Erythroblast (primary cell): ENCODE data around the gene SETD7.

Source experiments
- DNase-seq, 2 experiments: peaks; one replicate each; lab custom pipeline; 2025; lab: John Stamatoyannopoulos, UW
- GATA1 ChIP-seq: IDR thresholded peaks from 2 replicates; pipeline ENCODE4 v1.6.1; 2011; ENCODE audit warnings: low read depth, mild to moderate bottlenecking, control low read depth, low read length, moderate library complexity
- POLR2A ChIP-seq: IDR thresholded peaks from 2 replicates; pipeline ENCODE4 v1.6.1; 2011; ENCODE audit warnings: mild to moderate bottlenecking, low read length

Gene SETD7

GRCh38 chr4:139547979-139548378 lies 8.0 kb downstream of the SETD7 start:
- no peak for DNase-seq
- TF ChIP-seq GATA1 (no peak), POLR2A (no peak)

DNA sequence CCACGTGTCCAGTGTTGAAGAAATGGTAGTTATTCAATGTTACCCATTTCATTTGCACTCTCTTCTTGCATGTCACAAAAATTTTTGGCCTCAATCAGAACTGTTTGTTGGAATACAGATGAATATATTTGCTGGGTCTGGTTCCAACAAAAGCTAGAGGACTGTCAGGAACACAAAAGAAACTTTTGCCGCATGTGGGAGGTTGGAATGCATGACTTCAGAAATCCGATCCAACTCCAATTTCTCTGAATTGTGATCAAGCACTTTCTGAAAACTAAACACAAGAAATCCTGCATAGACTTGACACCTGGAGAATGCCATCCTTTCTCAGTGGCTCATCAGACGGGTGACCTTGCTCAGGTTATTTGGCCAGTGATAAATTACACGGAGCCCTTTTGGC lies 15.4 kb downstream of the SETD7 start:
- TF ChIP-seq GATA1 (no peak), POLR2A (no peak)
- no peak for DNase-seq

DNA sequence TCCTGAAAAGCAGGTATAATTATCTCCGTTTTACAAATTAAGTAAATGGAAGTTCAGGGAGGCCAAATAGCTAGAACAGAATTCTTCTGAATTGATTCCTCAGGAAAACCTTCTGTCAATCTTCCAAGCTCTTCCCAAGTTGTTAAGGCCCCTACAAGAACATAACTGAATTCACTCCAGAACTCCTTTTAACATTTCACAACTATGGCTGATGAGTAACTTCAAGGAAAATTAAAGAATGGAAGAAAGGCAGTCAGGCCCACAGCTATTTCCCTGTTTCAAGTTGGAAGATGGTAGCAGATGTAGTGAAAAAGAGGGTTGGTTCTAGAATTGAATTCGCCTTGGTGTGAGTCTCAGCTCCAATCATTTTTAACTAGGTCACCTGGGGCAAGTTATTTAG lies 15.9 kb downstream of the SETD7 start:
- no peak for DNase-seq

GRCh38 chr4:139537292-139537691 lies 18.7 kb downstream of the SETD7 start:
- TF ChIP-seq GATA1 = no peak
- no peak for TF ChIP-seq POLR2A
- DNase-seq = no peak

More for the DNA sequence above, 15.9 kb downstream of the SETD7 start:
- TF ChIP-seq GATA1 (no peak), POLR2A (no peak)

DNA sequence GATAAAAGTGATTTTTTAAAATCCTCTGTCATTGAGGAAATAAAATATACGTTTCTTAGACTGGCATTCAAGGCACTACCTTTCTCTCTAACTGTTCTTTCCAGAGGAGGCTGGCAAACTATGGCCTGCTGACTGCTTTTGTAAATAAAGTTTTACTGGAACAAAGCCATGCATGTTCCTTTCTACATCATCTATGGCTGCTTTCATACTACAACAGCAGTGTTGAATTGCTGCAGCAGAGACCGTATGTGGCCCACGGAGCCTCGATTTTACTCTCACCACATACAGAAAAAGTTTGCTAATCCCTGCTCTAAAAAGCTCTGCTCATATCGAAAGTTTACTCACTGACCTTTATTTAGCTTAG lies 20.2 kb downstream of the SETD7 start:
- TF ChIP-seq POLR2A = no peak
- TF ChIP-seq GATA1 = no peak
- DNase-seq = no peak

GRCh38 chr4:139535228-139535870 lies 20.7 kb downstream of the SETD7 start:
- no peak for DNase-seq

DNA sequence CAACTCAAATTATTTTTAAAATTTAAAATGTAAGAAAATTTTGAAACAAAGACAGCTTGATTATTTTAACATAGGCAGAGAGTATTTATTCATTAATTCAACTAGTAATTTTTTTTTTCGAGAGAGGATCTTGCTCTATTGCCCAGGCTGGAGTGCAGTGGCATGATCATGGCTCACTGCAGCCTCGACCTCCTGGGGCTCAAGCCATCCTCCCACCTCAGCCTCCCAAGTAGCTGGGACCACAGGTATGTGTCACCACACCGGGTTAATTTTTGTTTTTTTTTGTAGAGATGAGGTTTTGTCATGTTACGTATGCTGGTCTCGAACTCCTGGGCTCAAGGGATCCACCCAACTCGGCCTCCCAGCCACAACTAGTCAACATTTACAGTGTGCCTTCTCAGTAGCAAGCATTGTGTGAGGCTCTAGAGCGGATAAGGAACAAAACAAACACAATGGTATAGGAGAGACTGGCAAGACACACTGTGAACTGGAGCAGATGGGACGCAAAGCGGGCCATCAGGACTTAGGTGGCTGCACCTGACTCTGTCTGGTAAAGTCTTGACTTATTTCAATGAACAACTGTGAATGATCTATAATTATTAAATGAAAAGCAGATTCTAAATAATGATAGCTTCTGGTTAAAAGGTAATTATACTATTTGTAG lies 21.6 kb downstream of the SETD7 start:
- DNase-seq = no peak
- TF ChIP-seq GATA1 = no peak

More at GRCh38 chr4:139535228-139535870, 20.7 kb downstream of the SETD7 start:
- TF ChIP-seq GATA1 = no peak
- no peak for TF ChIP-seq POLR2A

- TF ChIP-seq GATA1 = no peak
- no peak for DNase-seq
These were observed 22.5 kb downstream of the SETD7 start for GRCh38 chr4:139533511-139533910.

DNA sequence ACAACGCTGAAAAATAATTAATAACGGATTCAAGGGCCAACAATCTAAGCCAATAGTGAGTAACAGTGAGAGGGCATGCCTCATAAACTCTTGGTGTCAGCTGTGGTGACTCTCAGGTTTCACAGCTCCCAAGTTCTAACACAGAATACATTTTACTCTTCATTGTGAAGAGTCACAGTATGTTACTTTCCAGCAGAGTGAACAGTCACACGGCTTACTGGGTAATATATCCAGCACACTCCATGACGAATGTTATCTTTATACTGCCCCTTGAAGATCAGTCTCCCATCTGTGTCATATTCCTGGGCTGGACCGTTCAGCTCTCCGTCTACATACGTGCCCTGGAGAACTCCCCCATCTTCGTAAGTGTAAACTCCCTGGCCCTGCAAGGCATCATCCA lies 23.1 kb downstream of the SETD7 start:
- no peak for TF ChIP-seq GATA1
- TF ChIP-seq POLR2A = no peak
- DNase-seq = no peak

- no peak for TF ChIP-seq GATA1
- TF ChIP-seq POLR2A = no peak
These were observed 25.1 kb downstream of the SETD7 start for GRCh38 chr4:139530833-139531427.

GRCh38 chr4:139528377-139529005 lies 27.5 kb downstream of the SETD7 start:
- no peak for TF ChIP-seq GATA1
- TF ChIP-seq POLR2A = no peak
- DNase-seq = no peak

More at GRCh38 chr4:139530833-139531427, 25.1 kb downstream of the SETD7 start:
- DNase-seq = peak; percentile 45 to 70

GRCh38 chr4:139526928-139527327 lies 29.1 kb downstream of the SETD7 start:
- DNase-seq = no peak
- TF ChIP-seq GATA1 = no peak

- DNase-seq = no peak
- TF ChIP-seq POLR2A (no peak), GATA1 (no peak)
These were observed 30.6 kb downstream of the SETD7 start for GRCh38 chr4:139525414-139525813.

DNA sequence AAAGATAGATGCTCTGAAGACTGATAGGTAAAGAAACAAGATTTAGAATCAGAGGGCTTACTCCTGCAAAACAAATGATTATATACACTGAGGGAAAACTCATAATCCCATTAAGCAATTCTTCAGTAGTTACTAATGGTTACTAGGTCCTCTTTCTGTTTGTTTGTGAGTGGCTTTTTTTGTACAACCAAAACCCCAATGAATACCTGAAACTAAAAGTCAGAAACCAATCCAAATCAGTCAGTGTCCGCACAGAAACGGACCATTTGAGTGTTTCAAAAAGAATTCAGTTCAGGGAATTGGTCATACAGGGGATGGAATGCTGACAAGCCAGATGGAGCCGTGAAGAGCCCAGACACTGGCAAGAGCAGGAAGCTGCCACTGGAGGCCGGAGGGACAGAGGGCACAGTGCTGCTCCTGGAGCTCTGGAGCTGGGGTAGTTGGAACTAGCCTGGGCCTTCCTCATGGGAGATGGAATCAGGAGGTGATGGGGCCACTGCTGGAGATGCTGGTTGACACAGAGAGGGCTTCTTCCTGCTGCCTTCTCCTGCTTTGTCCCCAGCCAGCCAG lies 31.9 kb downstream of the SETD7 start:
- TF ChIP-seq POLR2A (no peak), GATA1 (no peak)
- DNase-seq = no peak

DNA sequence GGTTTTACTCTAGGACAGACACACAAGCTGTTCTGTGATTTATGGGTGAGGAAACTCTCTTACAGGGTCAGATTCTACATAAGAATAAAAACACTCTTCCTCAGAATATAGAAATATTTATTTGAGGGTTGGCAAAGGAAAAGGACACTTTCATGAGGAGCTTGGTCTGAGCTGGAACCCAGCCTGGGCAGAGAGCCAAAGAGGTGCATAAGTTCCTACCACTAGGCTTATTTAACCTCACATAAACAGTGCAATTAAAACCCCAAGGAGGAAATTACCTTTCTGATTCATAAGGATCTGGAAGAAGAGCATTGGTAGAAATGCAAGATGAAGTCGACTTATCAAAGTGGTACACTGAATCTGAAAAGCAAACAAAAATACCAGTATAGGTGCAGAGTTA lies 32.9 kb downstream of the SETD7 start:
- TF ChIP-seq POLR2A (no peak), GATA1 (no peak)
- no peak for DNase-seq
